Posterior vena cava (tissue), 2 donors: Measurements from ENCODE around the gene CENPS. TPM values are rescaled to one million over a fixed set of nuclear protein-coding genes. Genes with fewer than 3 reads are reported as not detected.
"Not testable (repeated sequence)": the region's sequence is repeated elsewhere in the genome, so short reads cannot be mapped to it uniquely, and the experiment has no call there.

Experiments used
- DNase-seq: peaks from one replicate; pipeline ENCODE4 v3.0.0-alpha.2; 2020; ENCODE audit warnings: low spot score
- intact Hi-C, 2 donors: fragments of 100-400 bp; cut with DNase I; formaldehyde crosslinking; loops; one replicate each; pipeline versions ENCODE4 v1.14.1 to v1.14.2; 2022 to 2023
- total RNA-seq, 2 donors: library from RNA; stranded (reverse); fragmentation: NEBNext Ultra II Directional; extraction: Animal tissue kit (Norgen Biotek cat#: 25700); gene quantifications; one replicate each; pipeline ENCODE4 v1.2.1, GENCODE V29; 2021
- donor health status: DM: yes; HTN: yes; CAD: no.
- donor health status: DM: yes; HTN: yes; CAD: no.

CENPS gene
- total RNA-seq, 2 donors from 2014 or later, result 7.2 to 7.8 TPM

DNA sequence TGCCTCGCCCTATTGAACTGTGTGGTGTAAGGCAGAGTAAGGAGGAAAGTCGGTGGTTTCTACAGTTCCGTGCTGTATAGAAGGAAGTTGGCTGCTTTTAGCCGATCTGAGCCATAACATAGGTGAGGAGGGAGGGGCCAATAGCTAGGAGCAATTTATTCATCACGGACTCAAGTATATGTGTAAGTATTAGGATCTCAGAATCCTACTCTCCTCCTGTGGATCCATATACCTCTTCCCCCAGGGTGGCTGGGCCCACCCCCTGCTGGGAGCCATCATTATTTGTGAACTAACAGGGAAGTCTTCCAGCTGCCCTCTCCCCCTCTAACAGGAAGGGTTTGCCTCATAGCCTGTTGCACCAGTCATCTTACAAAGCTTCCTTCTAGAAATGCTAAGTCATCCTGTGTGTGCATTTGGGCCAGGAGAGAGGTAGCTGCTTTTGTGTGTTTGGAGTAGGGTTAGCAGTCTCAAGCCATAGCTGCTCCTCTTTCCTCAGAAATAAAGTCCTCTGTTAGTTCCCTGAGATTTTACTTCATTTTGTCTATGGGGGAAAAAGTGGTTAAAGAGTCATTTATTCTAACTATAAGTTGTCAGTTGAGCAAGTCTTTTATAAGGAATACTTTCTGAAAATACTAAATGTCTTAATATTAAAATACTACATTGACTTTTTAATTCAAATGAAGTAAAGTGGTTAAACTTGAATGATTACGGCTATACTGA lies 14.9 kb upstream of the CENPS start:
- no peak for DNase-seq
- intact Hi-C loops, result loop anchor here in 1 of 2 donors (1.0 kb wide), 1 partner anchor 35 kb away; no protein-coding TSS in a partner anchor

DNA sequence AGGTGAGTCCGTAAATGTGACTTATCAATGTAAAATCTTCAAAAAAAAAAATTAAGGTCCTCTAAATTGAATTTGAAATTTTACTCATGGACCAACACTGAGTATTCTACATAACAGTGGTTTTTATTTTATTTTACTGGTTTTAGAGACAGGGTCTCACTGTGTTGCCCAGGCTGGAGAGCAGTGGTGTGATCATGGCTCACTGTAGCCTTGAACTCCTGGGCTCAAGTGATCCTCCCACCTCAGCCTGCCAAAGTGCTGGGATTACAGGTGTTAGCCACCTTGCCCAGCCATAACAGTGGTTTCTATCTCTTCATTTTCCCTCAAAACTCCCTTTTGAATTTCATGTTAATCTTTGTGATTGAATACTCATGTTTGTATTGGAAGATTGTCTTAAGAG lies 14.3 kb upstream of the CENPS start:
- intact Hi-C loops, result loop anchor here in 1 of 2 donors (1.0 kb wide), 1 partner anchor 36 kb away; no protein-coding TSS in a partner anchor
- DNase-seq, result not testable (repeated sequence)

DNA sequence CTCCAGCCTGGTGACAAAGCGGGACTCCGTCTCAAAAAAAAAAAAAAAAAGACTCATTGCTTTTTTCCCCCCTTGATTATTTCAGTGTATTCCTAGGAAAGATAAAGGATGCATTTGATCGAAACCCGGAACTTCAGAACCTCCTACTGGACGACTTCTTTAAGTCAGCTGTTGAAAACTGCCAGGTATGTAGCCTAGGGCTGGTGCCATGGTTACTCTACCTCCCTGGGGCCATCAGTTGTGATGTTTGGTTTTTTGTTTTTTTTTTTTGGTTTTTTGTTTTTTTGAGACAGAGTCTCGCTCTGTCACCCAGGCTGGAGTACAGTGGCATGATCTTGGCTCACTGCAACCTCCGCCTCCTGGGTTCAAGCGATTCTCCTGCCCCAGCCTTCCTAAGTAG lies 11.5 kb upstream of the CENPS start:
- DNase-seq, intact Hi-C loops: not testable (repeated sequence)

DNA sequence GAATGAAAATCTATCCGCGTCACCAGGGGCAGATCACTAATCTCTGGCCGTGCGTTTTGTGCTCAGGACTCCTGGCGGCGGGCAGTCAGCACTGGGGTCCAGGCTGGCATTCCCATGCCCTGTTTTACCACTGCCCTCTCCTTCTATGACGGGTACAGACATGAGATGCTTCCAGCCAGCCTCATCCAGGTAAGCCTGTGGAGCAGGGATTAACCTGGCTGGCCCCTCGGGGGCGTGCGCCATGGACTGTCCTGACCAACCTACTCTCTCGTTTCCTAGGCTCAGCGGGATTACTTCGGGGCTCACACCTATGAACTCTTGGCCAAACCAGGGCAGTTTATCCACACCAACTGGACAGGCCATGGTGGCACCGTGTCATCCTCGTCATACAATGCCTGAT lies 10.9 kb upstream of the CENPS start:
- DNase-seq, result no peak
- intact Hi-C loops, result no loop called here

DNA sequence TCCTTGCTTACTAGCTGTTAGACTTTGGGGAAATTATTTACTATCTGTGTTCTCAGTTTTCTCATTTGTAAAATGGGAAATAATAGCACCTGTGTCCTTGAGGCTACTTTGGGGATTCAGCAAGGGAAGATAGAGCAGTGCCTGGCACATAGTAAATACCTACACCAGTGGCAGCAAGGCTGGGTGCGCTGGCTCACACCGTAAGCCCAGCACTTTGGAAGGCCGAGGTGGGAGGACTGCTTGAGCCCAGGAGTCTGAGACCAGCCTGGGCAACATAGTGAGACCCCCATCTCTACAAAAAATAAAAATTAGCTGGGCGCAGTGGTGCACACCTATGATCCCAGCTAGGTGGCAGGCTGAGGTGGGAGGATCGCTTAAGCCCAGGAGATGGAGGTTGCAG lies 8.6 kb upstream of the CENPS start:
- no peak for DNase-seq
- intact Hi-C loops, result loop anchor here in 1 of 2 donors (5.0 kb wide), 1 partner anchor 1776 kb away; no protein-coding TSS in a partner anchor

DNA sequence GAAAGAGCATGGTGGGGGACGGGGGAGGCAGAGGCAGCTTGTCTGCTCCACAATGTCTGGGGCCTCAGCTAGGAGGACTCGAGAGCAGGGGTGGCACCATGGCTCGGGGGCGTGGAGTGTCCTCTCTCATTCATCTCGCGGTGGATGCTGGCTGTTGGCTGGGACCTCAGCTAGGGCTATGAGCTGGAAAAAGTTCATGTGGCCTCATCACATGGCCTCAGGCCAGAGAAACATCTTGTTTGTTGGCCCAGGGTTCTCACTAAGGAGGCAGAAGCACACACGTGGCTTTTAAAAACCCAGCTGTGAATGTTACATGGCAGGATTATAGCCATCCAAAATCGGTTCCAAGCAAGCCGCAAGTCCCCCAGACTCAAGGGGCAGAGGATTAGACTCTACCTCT lies 6.2 kb upstream of the CENPS start:
- peak; percentile 88 for DNase-seq

DNA sequence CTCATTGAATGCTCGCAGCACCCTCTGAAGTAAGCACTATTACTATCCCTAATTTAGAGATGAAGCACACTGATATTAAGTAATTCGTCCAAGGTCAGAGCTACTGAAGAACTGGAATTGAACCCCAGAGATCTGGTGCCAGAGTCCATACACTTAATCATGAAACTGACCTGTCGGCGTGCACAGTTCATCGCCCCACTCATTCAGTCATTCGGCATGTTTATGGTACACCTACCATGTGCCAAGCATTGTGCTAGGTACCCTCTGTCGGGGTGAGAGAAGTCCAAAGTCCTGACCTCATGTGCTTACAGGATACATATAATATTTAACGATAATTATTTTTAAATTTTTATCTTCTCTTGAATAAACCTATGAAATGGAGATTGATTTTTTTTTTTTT lies 5.6 kb upstream of the CENPS start:
- intact Hi-C loops, result loop anchor here (5.0 kb wide), 2 partner anchors 47 to 1773 kb away; no protein-coding TSS in a partner anchor
- no peak for DNase-seq

More for the DNA sequence above, 6.2 kb upstream of the CENPS start:
- intact Hi-C loops, result loop anchor here in 1 of 2 donors (5.0 kb wide), 1 partner anchor 1773 kb away; no protein-coding TSS in a partner anchor

DNA sequence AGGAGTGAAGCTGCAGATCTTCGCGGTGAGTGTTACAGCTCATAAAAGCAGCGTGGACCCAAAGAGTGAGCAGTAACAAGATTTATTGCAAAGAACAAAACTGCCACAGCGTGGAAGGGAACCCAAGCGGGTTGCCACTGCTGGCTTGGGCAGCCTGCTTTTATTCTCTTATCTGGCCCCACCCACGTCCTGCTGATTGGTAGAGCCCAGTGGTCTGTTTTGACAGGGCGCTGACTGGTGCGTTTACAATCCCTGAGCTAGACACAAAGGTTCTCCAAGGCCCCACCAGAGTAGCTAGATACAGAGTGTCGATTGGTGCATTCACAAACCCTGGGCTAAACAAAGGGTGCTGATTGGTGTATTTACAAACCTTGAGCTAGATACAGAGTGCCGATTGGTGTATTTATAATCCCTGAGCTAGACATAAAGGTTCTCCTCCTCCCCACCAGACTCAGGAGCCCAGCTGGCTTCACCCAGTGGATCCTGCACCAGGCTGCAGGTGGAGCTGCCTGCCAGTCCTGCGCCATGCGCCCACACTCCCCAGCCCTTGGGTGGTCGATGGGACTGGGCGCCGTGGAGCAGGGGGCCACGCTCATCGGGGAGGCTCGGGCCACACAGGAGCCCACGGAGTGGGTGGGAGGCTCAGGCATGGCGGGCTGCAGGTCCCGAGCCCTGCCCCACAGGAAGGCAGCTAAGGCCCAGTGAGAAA lies 4.3 kb upstream of the CENPS start:
- DNase-seq, result not testable (repeated sequence)
- intact Hi-C loops, result loop anchor here (5.0 kb wide), 1 partner anchor 49 kb away; no protein-coding TSS in a partner anchor

DNA sequence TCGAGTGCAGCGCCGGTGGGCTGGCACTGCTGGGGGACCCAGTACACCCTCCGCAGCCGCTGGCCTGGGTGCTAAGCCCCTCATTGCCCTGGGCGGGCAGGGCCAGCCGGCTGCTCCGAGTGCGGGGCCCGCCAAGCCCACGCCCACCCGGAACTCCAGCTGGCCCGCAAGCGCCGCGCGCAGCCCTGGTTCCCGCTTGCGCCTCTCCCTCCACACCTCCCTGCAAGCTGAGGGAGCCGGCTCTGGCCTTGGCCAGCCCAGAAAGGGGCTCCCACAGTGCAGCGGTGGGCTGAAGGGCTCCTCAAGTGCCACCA lies 3.7 kb upstream of the CENPS start:
- not testable (repeated sequence) for DNase-seq
- intact Hi-C loops, result loop anchor here (5.0 kb wide), 1 partner anchor 49 kb away; no protein-coding TSS in a partner anchor

DNA sequence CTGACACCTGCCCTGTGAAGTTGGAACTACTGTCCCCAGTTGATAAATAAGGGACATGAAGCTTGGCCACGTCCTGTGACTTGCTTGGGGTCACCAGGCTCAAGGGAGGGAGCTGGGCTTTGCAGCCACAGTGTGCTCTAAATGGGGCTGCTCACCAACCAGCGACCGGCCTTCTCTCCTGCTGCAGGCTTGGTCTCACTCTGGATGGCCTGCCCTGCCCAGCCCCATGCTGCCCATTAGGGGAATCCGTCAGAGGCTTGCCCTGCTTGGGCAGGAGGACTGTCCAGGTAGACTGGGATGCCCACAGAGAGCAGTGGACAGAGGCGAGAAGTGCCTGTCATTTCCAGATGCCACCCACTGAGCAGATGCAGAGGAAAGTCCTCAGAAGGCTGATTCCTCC lies 1.2 kb upstream of the CENPS start:
- intact Hi-C loops, result loop anchor here (5.0 kb wide), 1 partner anchor 52 kb away; no protein-coding TSS in a partner anchor
- DNase-seq, result no peak

DNA sequence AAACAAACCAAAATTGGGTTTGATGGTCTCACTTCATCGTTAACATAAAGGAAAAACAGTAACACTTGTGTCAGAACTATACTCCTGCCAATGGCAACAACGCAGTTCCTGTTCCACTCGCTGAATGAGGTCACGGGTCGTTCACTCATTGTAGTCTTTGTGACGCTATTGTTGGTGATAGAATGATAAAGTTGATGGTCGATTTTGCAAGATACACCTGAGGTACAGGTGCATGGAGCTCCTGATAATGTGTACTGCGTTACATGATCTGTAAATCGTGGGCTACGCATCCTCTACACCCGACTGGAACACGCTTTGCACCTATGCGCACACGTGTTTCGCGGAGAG lies 391 bp upstream of the CENPS start:
- intact Hi-C loops, result loop anchor here (5.0 kb wide), 1 partner anchor 53 kb away; no protein-coding TSS in a partner anchor
- no peak for DNase-seq

DNA sequence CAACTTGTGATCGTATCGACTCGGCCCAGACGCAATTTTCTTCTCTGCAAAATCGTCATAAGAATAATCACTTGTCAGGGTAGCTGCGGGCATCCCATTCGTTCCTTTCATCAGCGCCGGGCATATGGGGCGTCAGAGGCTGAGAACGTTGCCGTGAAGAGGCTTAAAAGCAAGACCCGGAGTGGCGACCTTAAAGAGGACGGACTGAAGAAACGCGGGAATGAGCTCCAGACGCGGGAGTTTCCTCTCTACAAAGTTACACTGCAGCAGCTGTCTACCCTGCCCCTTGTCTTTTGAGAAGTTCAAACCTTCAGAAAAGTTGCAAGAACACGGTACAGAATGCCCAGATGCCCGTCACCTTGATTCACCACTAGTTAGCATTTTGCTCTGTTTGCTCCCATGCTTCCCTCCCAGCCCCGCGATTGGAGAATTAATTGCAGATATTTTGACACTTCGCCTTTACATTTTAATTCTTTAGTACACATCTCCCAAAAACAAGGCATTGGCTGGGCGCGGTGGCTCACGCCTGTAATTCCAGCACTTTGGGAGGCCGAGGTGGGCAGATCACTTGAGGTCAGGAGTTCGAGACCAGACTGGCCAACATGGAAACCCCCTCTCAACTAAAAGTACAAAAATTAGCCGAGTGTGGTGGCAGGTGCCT lies 967 bp downstream of the CENPS start:
- intact Hi-C loops, result no loop called here
- DNase-seq, result no peak

DNA sequence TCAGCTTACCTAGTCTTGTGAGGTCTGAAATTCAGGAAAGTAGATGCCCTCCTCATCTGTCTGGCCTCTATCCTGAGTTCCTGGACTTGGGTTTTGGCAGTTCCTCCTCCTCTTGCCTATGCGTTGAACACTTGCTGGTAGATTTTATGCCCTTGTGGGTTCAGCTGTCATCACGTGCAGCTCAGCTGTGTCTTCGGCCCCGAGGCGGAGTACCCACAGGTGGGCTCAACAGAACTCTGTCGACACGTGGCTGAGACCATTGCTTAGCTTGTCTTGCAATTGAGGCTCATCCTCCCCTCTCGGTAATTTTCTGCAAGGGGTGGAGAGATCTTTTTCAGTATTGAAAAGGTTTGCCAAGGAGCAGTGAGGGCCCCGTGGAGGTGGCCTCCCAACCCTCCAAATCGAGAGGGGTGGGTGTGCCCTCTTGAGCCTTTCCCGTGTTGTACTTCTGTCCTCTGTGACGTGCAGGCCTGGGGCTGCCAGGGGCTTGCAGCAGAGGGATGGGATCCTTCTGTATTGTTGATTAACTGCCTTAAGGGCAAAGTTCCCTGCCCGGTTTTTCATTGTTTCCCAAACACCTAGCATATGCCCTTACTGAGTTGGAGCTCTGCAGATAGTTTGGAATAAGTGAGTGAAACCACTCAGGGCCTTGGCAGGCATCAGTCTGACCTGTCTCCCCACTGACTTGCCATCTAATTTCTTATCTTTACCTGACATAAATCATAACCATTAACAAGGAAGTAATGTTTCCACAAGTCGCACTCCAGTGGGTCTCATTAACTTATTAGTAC lies 2.9 kb downstream of the CENPS start:
- intact Hi-C loops, result no loop called here
- no peak for DNase-seq

DNA sequence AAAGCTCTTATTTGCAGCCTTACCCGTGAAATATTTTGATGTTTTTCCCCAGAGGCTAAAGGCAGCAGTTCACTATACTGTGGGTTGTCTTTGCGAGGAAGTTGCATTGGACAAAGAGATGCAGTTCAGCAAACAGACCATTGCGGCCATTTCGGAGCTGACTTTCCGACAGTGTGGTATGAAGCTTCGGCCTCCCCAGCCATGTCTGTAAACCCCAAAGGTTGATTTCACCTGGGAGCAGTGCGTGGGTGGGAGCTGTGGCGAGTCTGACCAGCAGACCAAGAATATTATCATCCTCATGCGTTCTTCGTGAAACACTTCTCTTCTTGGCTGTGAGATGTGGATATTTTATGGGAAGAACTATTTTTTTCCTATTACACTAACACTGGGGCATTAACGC lies 3.6 kb downstream of the CENPS start:
- DNase-seq, result no peak
- intact Hi-C loops, result no loop called here

DNA sequence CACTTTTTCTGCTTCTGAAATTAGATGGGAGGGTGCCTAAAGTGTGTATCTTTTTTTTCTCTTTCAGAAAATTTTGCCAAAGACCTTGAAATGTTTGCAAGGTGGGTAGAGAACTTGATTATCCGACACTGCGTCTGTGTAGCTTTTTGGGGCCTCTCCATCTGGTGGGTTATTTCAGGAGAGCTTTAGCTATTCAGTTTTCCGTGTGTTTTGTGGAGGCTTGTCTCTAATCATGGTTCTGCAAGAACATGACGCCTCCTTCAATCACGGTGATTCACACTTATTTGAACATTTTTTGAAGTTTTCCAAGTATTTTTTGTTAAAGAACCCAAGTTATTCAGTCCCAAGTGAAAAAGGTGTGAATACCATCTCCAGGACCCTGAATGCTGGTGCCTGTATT lies 4.4 kb downstream of the CENPS start:
- DNase-seq, result no peak
- intact Hi-C loops, result no loop called here

DNA sequence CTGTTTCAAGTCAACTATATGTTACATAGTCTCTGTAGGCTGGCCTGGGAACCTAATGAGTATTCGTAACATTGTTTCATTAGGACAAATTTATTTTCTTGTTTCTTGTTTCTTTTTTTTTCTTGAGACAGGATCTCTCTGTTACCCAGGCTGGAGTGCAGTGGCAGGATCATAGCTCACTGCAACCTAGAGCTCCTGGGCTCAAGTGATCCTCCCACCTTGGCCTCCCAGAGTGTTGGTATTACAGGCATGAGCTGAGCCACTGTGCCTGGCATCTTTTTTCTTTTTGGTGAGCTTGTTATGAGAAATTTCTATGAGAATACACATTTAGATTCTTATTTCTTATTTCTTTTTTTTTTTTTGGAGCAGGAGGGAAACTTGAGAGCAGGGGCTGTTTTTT lies 6.8 kb downstream of the CENPS start:
- intact Hi-C loops, result no loop called here
- no peak for DNase-seq

DNA sequence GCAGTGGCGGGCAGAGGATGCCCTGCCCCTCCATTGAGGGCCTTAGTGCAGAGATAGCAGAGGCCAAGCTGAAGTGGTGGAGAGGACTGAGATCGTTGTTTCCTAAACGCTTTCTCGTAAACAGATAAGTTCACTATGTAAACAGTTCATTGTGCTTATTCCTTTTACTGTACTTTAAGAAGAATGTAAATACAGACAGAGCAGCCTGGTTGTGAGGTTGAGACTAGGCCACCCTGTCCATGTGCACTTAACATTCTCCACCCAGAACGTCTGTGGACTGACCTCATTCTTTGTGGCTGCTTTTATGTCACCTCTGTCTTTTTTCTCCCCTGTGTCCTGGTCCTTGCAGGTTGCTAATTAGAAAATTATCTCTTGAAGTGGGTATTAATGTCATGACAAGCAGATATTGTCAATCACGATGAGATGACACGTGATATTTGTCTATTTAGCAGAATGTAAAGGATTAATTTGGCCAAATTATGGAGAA lies 8.5 kb downstream of the CENPS start:
- no peak for DNase-seq
- intact Hi-C loops, result no loop called here

DNA sequence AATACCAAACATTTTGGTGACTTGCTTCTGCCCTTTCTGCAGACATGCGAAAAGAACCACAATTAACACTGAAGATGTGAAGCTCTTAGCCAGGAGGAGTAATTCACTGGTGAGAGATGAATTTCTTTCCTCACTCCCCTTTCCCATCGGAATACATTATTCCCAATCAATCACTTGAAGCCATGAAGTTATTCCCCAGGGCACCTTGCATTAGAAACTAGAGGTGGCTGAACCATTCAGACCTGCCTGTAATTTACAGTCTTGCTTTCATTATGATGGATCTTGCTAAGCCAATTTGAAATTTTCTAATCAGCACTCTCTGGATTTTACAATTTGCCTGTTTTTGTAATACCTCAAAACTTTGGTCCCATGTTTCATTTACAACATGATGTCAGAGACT lies 10.1 kb downstream of the CENPS start:
- DNase-seq, result no peak
- intact Hi-C loops, result no loop called here

DNA sequence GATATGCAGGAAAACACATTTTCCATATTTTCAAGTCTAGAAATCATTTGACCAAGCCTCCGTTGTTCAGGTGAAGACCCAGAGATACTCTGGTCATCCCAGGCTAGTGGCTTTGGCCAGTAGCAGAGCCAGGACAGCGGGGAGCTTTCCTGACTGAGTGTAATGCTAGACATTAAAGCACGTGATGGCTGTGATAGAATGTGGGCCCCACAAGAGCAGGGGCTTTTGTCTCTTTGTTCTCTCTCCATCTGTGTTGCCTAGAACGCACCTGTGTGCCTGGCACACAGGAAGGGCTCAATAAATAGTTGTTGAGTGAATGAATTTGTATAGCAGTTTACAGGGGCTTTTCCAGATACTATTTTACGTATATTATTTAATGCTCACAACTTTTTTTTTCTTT lies 10.6 kb downstream of the CENPS start:
- intact Hi-C loops, result no loop called here
- DNase-seq, result no peak
